AG04450 (cell line): ENCODE measurements around the gene PFKP. TPM values are rescaled to one million over a fixed set of nuclear protein-coding genes. Genes with fewer than 3 reads are reported as not detected.

Source experiments
- CTCF ChIA-PET: fragments of 300-600, 350-600 bp; formaldehyde crosslinking; extraction: SDS; loops from one replicate; lab custom pipeline; 2022; ENCODE audit warnings: antibody characterized with exemption, inconsistent platforms; lab: Charles Lee
- POLR2A ChIA-PET: fragments of 350-600 bp; formaldehyde crosslinking; extraction: SDS; loops from one replicate; lab custom pipeline; 2021; ENCODE audit warnings: antibody characterized with exemption, inconsistent platforms; lab: Yijun Ruan, JAX
- DNase-seq: peaks from one replicate; pipeline ENCODE4 v3.0.0-alpha.2; 2011; ENCODE audit warnings: low read depth, low spot score
- H3K27ac ChIP-seq: one replicate; pipeline ENCODE4 v1.5.1; 2012; ENCODE audit warnings: low read depth, low read length, control low read depth
- H3K27me3 ChIP-seq: one replicate; pipeline ENCODE4 v1.6.0; 2012; ENCODE audit warnings: low read length; ENCODE audit not compliant: control insufficient read depth, insufficient read depth
- H3K4me3 ChIP-seq: 2 replicates; pipeline ENCODE4 v1.5.1; 2011; ENCODE audit warnings: mild to moderate bottlenecking, low read depth, low read length, control low read depth
- H3K9me3 ChIP-seq: 2 replicates; pipeline ENCODE4 v1.5.1; 2012; ENCODE audit warnings: low read length; ENCODE audit not compliant: control insufficient read depth, insufficient read depth
- polyA plus RNA-seq: library from polyadenylated mRNA; depleted of rRNA; stranded (reverse); fragments of >200 nt; gene quantifications from 2 replicates; pipeline ENCODE4 v1.2.3, GENCODE V29; 2011
- TF ChIP-seq, protein P1 (sequence below): IDR thresholded peaks from 2 replicates; pipeline ENCODE4 v1.5.1; 2011; ENCODE audit warnings: low read depth, low read length, control low read depth, inconsistent platforms

Gene PFKP
- polyA plus RNA-seq, 1 experiment = 122 TPM

DNA sequence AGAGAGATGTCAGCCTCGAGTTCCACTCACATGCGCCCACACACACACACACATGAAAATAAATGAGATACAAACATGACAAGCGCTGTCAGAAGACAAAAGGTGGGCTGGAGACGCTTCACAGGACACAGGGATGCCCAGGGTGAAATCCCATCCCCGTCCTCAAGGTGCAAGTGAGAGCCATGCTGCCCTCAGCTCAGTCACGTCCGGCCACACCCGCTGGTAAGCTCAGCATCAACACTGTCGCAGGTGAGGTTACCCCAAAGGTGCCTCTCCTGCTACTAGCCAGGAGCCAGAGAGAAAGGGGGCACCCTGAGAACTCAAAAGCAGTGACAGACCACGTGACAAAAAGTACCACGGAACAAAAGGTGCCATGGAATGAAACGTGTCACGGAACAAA, 83.0 kb downstream of the PFKP start:
- H3K27me3 ChIP-seq = no peaks in the 10 kb centered on the region
- H3K27ac ChIP-seq = no peak overlapping the region
- no peak overlapping the region for H3K4me3 ChIP-seq
- TF ChIP-seq, protein P1, sequence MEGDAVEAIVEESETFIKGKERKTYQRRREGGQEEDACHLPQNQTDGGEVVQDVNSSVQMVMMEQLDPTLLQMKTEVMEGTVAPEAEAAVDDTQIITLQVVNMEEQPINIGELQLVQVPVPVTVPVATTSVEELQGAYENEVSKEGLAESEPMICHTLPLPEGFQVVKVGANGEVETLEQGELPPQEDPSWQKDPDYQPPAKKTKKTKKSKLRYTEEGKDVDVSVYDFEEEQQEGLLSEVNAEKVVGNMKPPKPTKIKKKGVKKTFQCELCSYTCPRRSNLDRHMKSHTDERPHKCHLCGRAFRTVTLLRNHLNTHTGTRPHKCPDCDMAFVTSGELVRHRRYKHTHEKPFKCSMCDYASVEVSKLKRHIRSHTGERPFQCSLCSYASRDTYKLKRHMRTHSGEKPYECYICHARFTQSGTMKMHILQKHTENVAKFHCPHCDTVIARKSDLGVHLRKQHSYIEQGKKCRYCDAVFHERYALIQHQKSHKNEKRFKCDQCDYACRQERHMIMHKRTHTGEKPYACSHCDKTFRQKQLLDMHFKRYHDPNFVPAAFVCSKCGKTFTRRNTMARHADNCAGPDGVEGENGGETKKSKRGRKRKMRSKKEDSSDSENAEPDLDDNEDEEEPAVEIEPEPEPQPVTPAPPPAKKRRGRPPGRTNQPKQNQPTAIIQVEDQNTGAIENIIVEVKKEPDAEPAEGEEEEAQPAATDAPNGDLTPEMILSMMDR = no peak
- no peaks in the 10 kb centered on the region for H3K9me3 ChIP-seq
- ChIA-PET POLR2A (no interaction called here), CTCF (no interaction called here)
- DNase-seq = no peak

DNA sequence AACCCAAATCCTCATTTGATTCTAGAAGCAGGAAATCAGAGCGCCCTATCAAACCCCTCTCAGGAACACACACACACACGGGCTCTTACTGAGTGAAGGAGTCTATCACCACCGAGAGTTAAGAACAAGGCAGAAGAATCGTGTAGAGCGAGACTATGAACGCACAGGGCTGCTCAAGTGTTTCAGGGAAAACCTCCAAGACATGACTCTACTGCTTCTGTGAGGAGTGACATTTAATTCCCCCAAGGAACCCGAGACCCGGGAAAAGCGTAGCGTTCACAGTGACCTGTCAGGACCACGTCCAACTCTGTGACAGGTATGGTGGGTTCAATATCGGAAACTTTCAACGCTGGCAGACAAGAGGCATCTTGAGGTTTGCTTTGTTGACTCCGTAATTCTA, 83.6 kb downstream of the PFKP start:
- POLR2A ChIA-PET = no interaction called here
- no peaks in the 10 kb centered on the region for H3K27me3 ChIP-seq
- no peak overlapping the region for H3K27ac ChIP-seq
- CTCF ChIA-PET = no interaction called here
- no peaks in the 10 kb centered on the region for H3K9me3 ChIP-seq
- TF ChIP-seq, protein P1 = no peak
- no peak for DNase-seq
- no peak overlapping the region for H3K4me3 ChIP-seq

DNA sequence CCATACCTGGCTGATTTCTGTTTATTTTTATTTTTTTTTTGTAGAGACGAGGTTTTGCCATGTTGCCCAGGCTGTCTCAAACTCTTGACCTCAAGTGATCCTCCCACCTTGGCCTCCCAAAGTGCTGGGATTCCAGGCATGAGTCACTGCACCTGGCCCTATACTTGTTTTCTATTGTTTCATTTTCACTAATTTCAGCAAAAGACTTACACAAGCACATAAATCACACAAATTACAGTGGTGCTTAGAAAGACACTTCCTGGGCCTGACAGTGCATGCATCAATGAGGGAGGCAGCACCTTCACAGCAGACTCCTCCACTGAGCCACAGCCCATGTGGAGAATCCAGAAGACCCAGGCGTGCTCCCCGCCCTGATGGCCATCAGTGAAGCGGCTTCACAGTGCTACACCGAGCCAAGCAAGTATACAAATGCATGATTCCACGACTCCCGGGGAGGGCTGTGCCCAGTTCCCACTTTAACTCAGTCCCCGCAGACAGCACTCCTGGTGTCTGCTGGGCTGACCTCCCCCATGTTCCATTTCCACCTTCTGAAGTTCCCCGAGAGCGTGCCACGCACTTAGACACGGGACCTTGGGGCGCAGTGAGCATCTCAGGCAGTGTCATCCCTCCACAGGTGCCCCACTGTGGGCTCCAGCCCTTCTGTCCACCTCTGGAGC, 84.7 kb downstream of the PFKP start:
- no peaks in the 10 kb centered on the region for H3K9me3 ChIP-seq
- POLR2A ChIA-PET = no interaction called here
- H3K27ac ChIP-seq = no peak overlapping the region
- no peak overlapping the region for H3K4me3 ChIP-seq
- CTCF ChIA-PET = interaction anchor here (1.7 kb wide), 1 partner anchor 10 kb away, joined by 3 read pairs; no protein-coding TSS in a partner anchor
- H3K27me3 ChIP-seq = no peaks in the 10 kb centered on the region
- no peak for DNase-seq
- TF ChIP-seq, protein P1 = no peak

DNA sequence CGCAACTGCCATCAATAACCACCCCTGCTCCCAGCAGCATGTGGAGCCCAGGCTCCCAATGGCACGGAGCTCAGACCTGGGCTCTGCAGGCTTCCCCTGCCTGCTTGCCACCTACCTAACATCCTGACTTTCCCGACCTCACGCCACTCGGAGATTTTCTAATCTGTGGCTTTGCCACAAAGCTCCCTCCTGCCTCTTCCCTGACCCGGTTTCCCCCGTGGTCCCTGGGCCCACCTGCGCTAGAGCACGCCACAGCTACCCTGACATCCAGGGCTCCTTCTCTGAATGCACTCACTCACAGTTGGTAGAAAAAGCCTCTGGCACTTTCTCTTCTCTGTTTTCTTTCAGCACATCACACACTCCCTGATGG, 85.2 kb downstream of the PFKP start:
- Histone ChIP-seq H3K27me3 (no peaks in the 10 kb centered on the region), H3K27ac (no peak overlapping the region), H3K4me3 (no peak overlapping the region), H3K9me3 (no peaks in the 10 kb centered on the region)
- no peak for DNase-seq
- TF ChIP-seq, protein P1 = no peak
- ChIA-PET POLR2A (no interaction called here), CTCF (interaction anchor here (1.7 kb wide), 1 partner anchor 9 kb away, joined by 3 read pairs; no protein-coding TSS in a partner anchor)

DNA sequence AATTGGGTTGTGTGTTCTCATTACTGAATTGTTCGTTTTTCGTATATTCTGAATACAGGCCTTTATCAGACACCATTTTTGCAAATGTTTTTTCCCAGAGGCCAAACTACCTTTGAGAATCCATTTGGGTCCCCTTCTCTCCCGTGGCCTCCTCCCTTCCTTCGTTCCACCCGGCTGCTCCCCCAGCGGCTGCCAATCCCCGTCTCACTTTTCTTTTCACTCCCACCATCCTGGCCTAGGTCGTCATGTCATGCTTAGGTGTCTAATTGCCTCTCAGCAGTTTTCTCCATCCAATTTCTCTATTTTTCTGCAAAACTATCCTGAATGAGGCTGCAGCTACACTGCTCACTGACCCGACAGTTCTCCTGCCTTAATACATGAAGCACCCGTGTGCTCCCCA, 87.3 kb downstream of the PFKP start:
- CTCF ChIA-PET = no interaction called here
- POLR2A ChIA-PET = interaction anchor here (1.0 kb wide), 1 partner anchor 18 kb away, joined by 3 read pairs; the partner anchor contains the start of gene PITRM1
- no peak overlapping the region for H3K27ac ChIP-seq
- no peaks in the 10 kb centered on the region for H3K27me3 ChIP-seq
- no peaks in the 10 kb centered on the region for H3K9me3 ChIP-seq
- H3K4me3 ChIP-seq = no peak overlapping the region
- TF ChIP-seq, protein P1 = no peak
- DNase-seq = no peak
